SU-DHL-6 (cell line): ENCODE measurements around the gene ATOH8.
"Not testable (repeated sequence)": the region's sequence is repeated elsewhere in the genome, so short reads cannot be mapped to it uniquely, and the experiment has no call there.

Experiments used
- H2AFZ ChIP-seq: fragments of 200-600 bp; sonication (generic); 2 replicates; pipeline ENCODE4 v1.6.1; 2014; ENCODE audit warnings: low read depth, mild to moderate bottlenecking, moderate library complexity, mixed read lengths, antibody characterized with exemption, low read length; ENCODE audit not compliant: severe bottlenecking
- H3F3A ChIP-seq: fragments of 200-600 bp; shearing (Covaris generic); 2 replicates; pipeline ENCODE4 v1.6.0; 2016; ENCODE audit warnings: antibody characterized with exemption, mild to moderate bottlenecking; ENCODE audit not compliant: insufficient read depth
- H3K27ac ChIP-seq: fragments of 200-600 bp; sonication (generic); 2 replicates; pipeline ENCODE4 v1.5.1; 2016; ENCODE audit warnings: low read depth, mild to moderate bottlenecking, low read length, moderate library complexity, mixed read lengths
- H3K27me3 ChIP-seq: fragments of 200-600 bp; sonication (generic), shearing (Covaris generic); 2 replicates; pipeline ENCODE4 v1.6.0; 2014; ENCODE audit warnings: mild to moderate bottlenecking, low read length
- H3K36me3 ChIP-seq: fragments of 200-600 bp; sonication (generic); 2 replicates; pipeline ENCODE4 v1.6.1; 2014; ENCODE audit warnings: mild to moderate bottlenecking, low read length, mixed read lengths
- H3K4me2 ChIP-seq: fragments of 300-600, 200-600 bp; shearing (Covaris generic), sonication (generic); 2 replicates; pipeline ENCODE4 v1.6.0; 2014; ENCODE audit warnings: low read length, low read depth, mild to moderate bottlenecking; ENCODE audit not compliant: poor library complexity, severe bottlenecking
- H3K4me3 ChIP-seq: fragments of 200-600 bp; sonication (generic); 2 replicates; pipeline ENCODE4 v1.5.1; 2014; ENCODE audit warnings: antibody characterized with exemption, low read length, mild to moderate bottlenecking, mixed read lengths; ENCODE audit not compliant: insufficient read depth, poor library complexity, severe bottlenecking
- H3K79me2 ChIP-seq: fragments of 200-600 bp; sonication (generic); 2 replicates; pipeline ENCODE4 v1.6.1; 2014; ENCODE audit warnings: mild to moderate bottlenecking, low read length, moderate library complexity; ENCODE audit not compliant: insufficient read depth
- H3K9ac ChIP-seq: fragments of 200-600 bp; sonication (generic); 2 replicates; pipeline ENCODE4 v1.7.0; 2014; ENCODE audit warnings: mild to moderate bottlenecking, low read length
- H3K9me2 ChIP-seq: fragments of 200-600 bp; sonication (generic); replicated peaks from 2 replicates; pipeline ENCODE4 v1.6.1; 2014; ENCODE audit warnings: low read length; ENCODE audit not compliant: insufficient read depth
- H3K9me3 ChIP-seq: fragments of 200-600 bp; sonication (generic); 2 replicates; pipeline ENCODE4 v1.6.1; 2014; ENCODE audit warnings: low read length, mixed read lengths; ENCODE audit not compliant: insufficient read depth
- H4K20me1 ChIP-seq: fragments of 200-600 bp; sonication (generic); 2 replicates; pipeline ENCODE4 v1.6.1; 2014; ENCODE audit warnings: low read depth, mild to moderate bottlenecking, antibody characterized with exemption, low read length, moderate library complexity, mixed read lengths
- CTCF ChIP-seq: fragments of 200-600 bp; sonication (generic); IDR thresholded peaks from one replicate; pipeline ENCODE4 v1.5.1; 2017; ENCODE audit warnings: antibody characterized with exemption, mild to moderate bottlenecking, low read length, moderate library complexity; ENCODE audit not compliant: insufficient read depth, poor library complexity, severe bottlenecking
- EZH2phosphoT487 ChIP-seq: fragments of 200-600 bp; sonication (generic), shearing (Covaris generic); conservative IDR thresholded peaks from 2 replicates; pipeline ENCODE4 v1.6.1; 2018; ENCODE audit warnings: mild to moderate bottlenecking, antibody characterized with exemption, low read length, moderate library complexity, mixed read lengths

ATOH8 gene

DNA sequence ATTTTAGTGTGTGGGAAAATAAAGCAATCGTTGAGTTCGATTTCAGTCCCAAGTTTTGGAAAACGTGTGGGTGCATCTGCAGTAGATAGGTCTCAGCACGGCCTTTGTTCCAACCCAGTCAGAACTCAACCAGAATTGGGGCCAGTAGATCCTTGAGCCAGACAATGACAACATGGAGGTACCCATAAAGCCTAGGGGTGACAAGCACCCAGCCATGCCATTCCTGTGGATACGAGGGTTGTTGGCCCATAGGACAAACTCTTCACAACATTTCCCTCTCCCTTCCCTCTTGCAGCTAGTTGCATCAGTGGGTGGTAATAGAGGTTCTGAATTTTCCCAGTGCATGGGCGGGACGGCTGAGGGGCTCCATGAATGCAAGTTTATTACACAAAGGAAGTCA is 74.9 kb downstream of the ATOH8 start:
- Histone ChIP-seq H2AFZ (no peak overlapping the region), H3K27ac (no peak overlapping the region)
- no peak for TF ChIP-seq CTCF
- TF ChIP-seq EZH2phosphoT487 = no peak

GRCh38 chr2:85829394-85829793 is 75.6 kb downstream of the ATOH8 start:
- H3K27me3 ChIP-seq = not testable (repeated sequence)

More for the DNA sequence above, 74.9 kb downstream of the ATOH8 start:
- Histone ChIP-seq H3K9me2 (no peaks in the 10 kb centered on the region), H3K4me2 (no peak overlapping the region), H3K36me3 (no peaks in the 10 kb centered on the region), H3K9ac (no peak overlapping the region), H4K20me1 (no peaks in the 10 kb centered on the region), H3K79me2 (no peaks in the 10 kb centered on the region), H3K4me3 (no peak overlapping the region), H3F3A (no peaks in the 10 kb centered on the region), H3K27me3 (no peaks in the 10 kb centered on the region), H3K9me3 (no peaks in the 10 kb centered on the region)

DNA sequence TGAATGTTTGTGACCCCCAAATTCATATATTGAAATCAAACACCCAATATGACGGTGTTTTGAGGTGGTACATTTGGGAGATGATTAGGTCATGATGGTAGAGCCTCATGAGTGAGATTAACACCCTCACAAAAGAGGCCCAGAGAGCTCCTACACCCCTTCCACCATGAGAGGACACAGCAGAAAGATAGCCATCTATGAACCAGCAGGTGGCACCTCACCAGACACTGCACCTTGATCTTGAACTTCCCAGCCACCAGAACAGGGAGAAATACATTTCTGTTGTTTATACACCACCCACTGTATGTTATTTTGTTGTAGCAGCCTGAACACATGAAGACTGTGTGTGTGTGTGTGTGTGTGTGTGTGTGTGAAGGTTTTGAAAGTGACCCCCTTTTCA is 76.9 kb downstream of the ATOH8 start:
- no peak overlapping the region for H2AFZ ChIP-seq
- H3K9me2 ChIP-seq = no peaks in the 10 kb centered on the region
- H3K27ac ChIP-seq = no peak overlapping the region
- no peaks in the 10 kb centered on the region for H3K36me3 ChIP-seq
- no peak overlapping the region for H3K9ac ChIP-seq
- H3K4me3 ChIP-seq = no peak overlapping the region
- H3K27me3 ChIP-seq = no peaks in the 10 kb centered on the region
- no peaks in the 10 kb centered on the region for H3K9me3 ChIP-seq
- no peaks in the 10 kb centered on the region for H4K20me1 ChIP-seq
- no peaks in the 10 kb centered on the region for H3F3A ChIP-seq
- no peaks in the 10 kb centered on the region for H3K79me2 ChIP-seq
- H3K4me2 ChIP-seq = no peak overlapping the region
- TF ChIP-seq CTCF = no peak
- TF ChIP-seq EZH2phosphoT487 = no peak

More at GRCh38 chr2:85829394-85829793, 75.6 kb downstream of the ATOH8 start:
- not testable (repeated sequence) for H3K9me2 ChIP-seq, H2AFZ ChIP-seq, H3K4me3 ChIP-seq, H3F3A ChIP-seq, H3K27ac ChIP-seq, H3K9me3 ChIP-seq, H4K20me1 ChIP-seq, H3K36me3 ChIP-seq, H3K4me2 ChIP-seq, H3K9ac ChIP-seq, H3K79me2 ChIP-seq

- no peaks in the 10 kb centered on the region for H4K20me1 ChIP-seq
- no peaks in the 10 kb centered on the region for H3K9me3 ChIP-seq
- H3K27me3 ChIP-seq = no peaks in the 10 kb centered on the region
- H3K9ac ChIP-seq = no peak overlapping the region
- H2AFZ ChIP-seq = no peak overlapping the region
- H3K27ac ChIP-seq = no peak overlapping the region
- no peaks in the 10 kb centered on the region for H3K9me2 ChIP-seq
- TF ChIP-seq CTCF (no peak), EZH2phosphoT487 (no peak)
- H3F3A ChIP-seq = no peaks in the 10 kb centered on the region
- H3K4me2 ChIP-seq = no peak overlapping the region
- no peaks in the 10 kb centered on the region for H3K36me3 ChIP-seq
- no peak overlapping the region for H3K4me3 ChIP-seq
- H3K79me2 ChIP-seq = no peaks in the 10 kb centered on the region
Measured at GRCh38 chr2:85831735-85832134, 77.9 kb downstream of the ATOH8 start.
